Lung (tissue), 12 donors: ENCODE measurements around the gene DBNL. TPM values are rescaled to one million over a fixed set of nuclear protein-coding genes. Genes with fewer than 3 reads are reported as not detected.
A peak's percentile ranks its signal among the peaks of the same experiment; 100 is the strongest.

Source experiments
- ATAC-seq: fragments of 200-7000 bp; cut with Tn5 transposase; one replicate; pipeline ENCODE4 v1.9.1; 2020; ENCODE audit warnings: moderate number of reproducible peaks; ENCODE audit not compliant: insufficient read depth, low FRiP score
- DNase-seq, 3 donors: peaks; one replicate each; pipeline ENCODE4 v3.0.0-alpha.2; 2013 to 2017
- H3K27ac ChIP-seq, 2 donors: one replicate each; pipeline ENCODE4 v1.5.1; 2013; ENCODE audit warnings: mild to moderate bottlenecking in 2 of 2, moderate library complexity in 2 of 2, control low read depth in 1 of 2, inconsistent platforms in 1 of 2, low read depth in 1 of 2, low read length in 1 of 2
- H3K27me3 ChIP-seq, 3 donors: one replicate each; pipeline ENCODE4 v1.5.1; 2013; ENCODE audit warnings: low read length in 2 of 3; ENCODE audit not compliant: control insufficient read depth in 3 of 3, insufficient read depth in 3 of 3
- H3K36me3 ChIP-seq, 4 donors: one replicate each; pipeline ENCODE4 v1.5.1; 2013; ENCODE audit warnings: low read length in 4 of 4, mild to moderate bottlenecking in 1 of 4, moderate library complexity in 1 of 4; ENCODE audit not compliant: control insufficient read depth in 4 of 4, insufficient read depth in 4 of 4
- H3K4me1 ChIP-seq, 5 donors: one replicate each; pipeline ENCODE4 v1.5.1; 2013; ENCODE audit warnings: low read length in 5 of 5, mild to moderate bottlenecking in 2 of 5, moderate library complexity in 1 of 5; ENCODE audit not compliant: control insufficient read depth in 5 of 5, insufficient read depth in 5 of 5
- H3K4me3 ChIP-seq: one replicate; pipeline ENCODE4 v1.5.1; 2013; ENCODE audit warnings: mild to moderate bottlenecking, control low read depth, moderate library complexity
- H3K9ac ChIP-seq, 2 donors: one replicate each; pipeline ENCODE4 v1.5.1; 2013; ENCODE audit warnings: low read length in 2 of 2, control low read depth in 1 of 2; ENCODE audit not compliant: insufficient read depth in 1 of 2
- H3K9me3 ChIP-seq, 4 donors: one replicate each; pipeline ENCODE4 v1.5.1; 2013; ENCODE audit warnings: low read length in 3 of 4, mild to moderate bottlenecking in 1 of 4, moderate library complexity in 1 of 4; ENCODE audit not compliant: control insufficient read depth in 4 of 4, insufficient read depth in 3 of 4
- CTCF ChIP-seq: IDR thresholded peaks from 2 replicates; pipeline ENCODE4 v1.5.1; 2012; ENCODE audit warnings: mild to moderate bottlenecking; ENCODE audit errors: control extremely low read depth, extremely low read depth
- WGBS, 2 donors: extraction: QIAGEN DNeasy Blood & Tissue Kit; methylation state at CpG; one replicate each; pipeline ENCODE4 v1.1.7; 2013; 5-methylcytosine and 5-hydroxymethylcytosine counted together
- polyA plus RNA-seq, 2 donors: library from polyadenylated mRNA; stranded (reverse); fragments of 200-250 nt; gene quantifications; one replicate each; pipeline ENCODE4 v1.2.1, GENCODE V29; 2013
- total RNA-seq, 2 donors: library from RNA; depleted of rRNA in 1 of 2; stranded (reverse); fragments of >200 nt in 1 of 2; gene quantifications; one replicate each; pipeline ENCODE4 v1.2.1, GENCODE V29; 2014 to 2021
- donor health status: control.
- donor health status: control.
- donor health status: Bipolar disorder and iron deficiency.
- donor health status: healthy.
- donor health status: DM: yes; HTN: yes; CAD: no.

The DBNL gene
- total and polyA plus RNA-seq, 4 donors, result 65.9 to 209 (median 116) TPM

- H3K27me3 ChIP-seq, result no peaks in the 10 kb centered on the region
- H3K9me3 ChIP-seq, result peaks cover 0 to 2% (median 0%) of the 10 kb centered on the region in 4 donors
- no peak overlapping the region for H3K4me3 ChIP-seq
- ATAC-seq (no peak), DNase-seq (no peak)
- no peak overlapping the region for H3K9ac ChIP-seq
- 77% methylated on average over 4 of the region's 4 CpGs for WGBS, 2 donors
- peaks cover 0 to 11% (median 0%) of the 10 kb centered on the region in 4 donors for H3K36me3 ChIP-seq
- H3K4me1 ChIP-seq, result peaks cover 0 to 24% (median 10%) of the 10 kb centered on the region in 5 donors
- TF ChIP-seq CTCF, result no peak
- peak overlapping the region in 1 of 2 donors; percentile 29 for H3K27ac ChIP-seq
Measured at GRCh38 chr7:44084701-44085100, 40.2 kb downstream of the DBNL start.

- no peak overlapping the region for H3K4me3 ChIP-seq
- H3K9me3 ChIP-seq, result no peaks in the 10 kb centered on the region
- H3K4me1 ChIP-seq, result peaks cover 0 to 26% (median 6%) of the 10 kb centered on the region in 5 donors
- DNase-seq, result no peak
- no peak for ATAC-seq
- H3K9ac ChIP-seq, result no peak overlapping the region
- TF ChIP-seq CTCF, result no peak
- H3K27ac ChIP-seq, result no peak overlapping the region
- H3K36me3 ChIP-seq, result peaks cover 0 to 2% (median 0%) of the 10 kb centered on the region in 4 donors
- 68 to 74% methylated on average over 3 of the region's 3 CpGs for WGBS, 2 donors
- no peaks in the 10 kb centered on the region for H3K27me3 ChIP-seq
Measured at GRCh38 chr7:44085546-44085945, 41.0 kb downstream of the DBNL start.

- no peak for ATAC-seq
- no peak overlapping the region for H3K27ac ChIP-seq
Measured at GRCh38 chr7:44086627-44087026, 42.1 kb downstream of the DBNL start.

More at GRCh38 chr7:44086627-44087026, 42.1 kb downstream of the DBNL start:
- Histone ChIP-seq H3K9ac (no peak overlapping the region), H3K27me3 (no peaks in the 10 kb centered on the region), H3K4me1 (peaks cover 0 to 21% (median 0%) of the 10 kb centered on the region in 5 donors), H3K36me3 (no peaks in the 10 kb centered on the region), H3K4me3 (no peak overlapping the region), H3K9me3 (no peaks in the 10 kb centered on the region)
- DNase-seq, result no peak
- 99% methylated on average over 3 of the region's 3 CpGs for WGBS, 2 donors
- no peak for TF ChIP-seq CTCF
